IMR-90 (cell line): Measurements from ENCODE around the gene PPARG. TPM values are rescaled to one million over a fixed set of nuclear protein-coding genes. Genes with fewer than 3 reads are reported as not detected.

Source experiments
- ATAC-seq: fragments of 200-7000 bp; cut with Tn5 transposase; 2 replicates; pipeline ENCODE4 v1.9.1; 2020; ENCODE audit warnings: low read depth, mild to moderate bottlenecking, moderate library complexity
- BruUV-seq: library from RNA; stranded (reverse); fragments of 400-500 nt; replicated peaks from 2 replicates; lab custom pipeline; 2021; lab: Mats Ljungman, UMichigan
- CTCF ChIA-PET: fragments of 300-600 bp; formaldehyde crosslinking; extraction: SDS; loops from one replicate; lab custom pipeline; 2021; ENCODE audit warnings: antibody characterized with exemption; lab: Yijun Ruan, JAX
- POLR2A ChIA-PET: fragments of 300-600 bp; sonication (Branson Sonifier 250); formaldehyde crosslinking; loops from one replicate; lab custom pipeline; 2022; ENCODE audit warnings: antibody characterized with exemption; ENCODE audit not compliant: unreplicated experiment; lab: Charles Lee
- DNase-seq: peaks from one replicate; pipeline ENCODE4 v3.0.0; 2013
- H2AFZ ChIP-seq: replicated peaks from 2 replicates; pipeline ENCODE3; 2013; ENCODE audit warnings: low read length, mild to moderate bottlenecking; ENCODE audit not compliant: poor library complexity
- H2AK5ac ChIP-seq: 2 replicates; pipeline ENCODE4 v1.6.1; 2013; ENCODE audit warnings: low read depth, low read length, inconsistent platforms
- H2AK9ac ChIP-seq: replicated peaks from 2 replicates; pipeline ENCODE3; 2013; ENCODE audit warnings: mild to moderate bottlenecking, low read depth, low read length, moderate library complexity; ENCODE audit not compliant: poor library complexity
- H2BK120ac ChIP-seq: 2 replicates; pipeline ENCODE4 v1.6.1; 2013; ENCODE audit warnings: low read depth, low read length, inconsistent platforms
- H2BK15ac ChIP-seq: 3 replicates; pipeline ENCODE4 v1.6.1; 2013; ENCODE audit warnings: low read depth, low read length, inconsistent platforms
- H2BK20ac ChIP-seq: 2 replicates; pipeline ENCODE4 v1.6.1; 2013; ENCODE audit warnings: low read depth, mild to moderate bottlenecking, inconsistent platforms, low read length, moderate library complexity
- H2BK5ac ChIP-seq: 2 replicates; pipeline ENCODE4 v1.6.1; 2013; ENCODE audit warnings: mild to moderate bottlenecking, low read depth, low read length, inconsistent platforms; ENCODE audit not compliant: poor library complexity, severe bottlenecking
- H3K14ac ChIP-seq: replicated peaks from 2 replicates; pipeline ENCODE4 v1.6.1; 2013; ENCODE audit warnings: low read depth, low read length, inconsistent platforms
- H3K18ac ChIP-seq: 2 replicates; pipeline ENCODE4 v1.6.1; 2013; ENCODE audit warnings: low read depth, low read length, control low read depth
- H3K23ac ChIP-seq: 2 replicates; pipeline ENCODE4 v1.6.1; 2013; ENCODE audit warnings: low read depth, low read length, inconsistent platforms
- H3K27ac ChIP-seq: 2 replicates; pipeline ENCODE4 v1.5.1; 2013; ENCODE audit warnings: mild to moderate bottlenecking, control low read depth, low read length; ENCODE audit not compliant: insufficient read depth
- H3K27me3 ChIP-seq: 2 replicates; pipeline ENCODE4 v1.6.1; 2013; ENCODE audit warnings: low read length; ENCODE audit not compliant: control insufficient read depth, insufficient read depth
- H3K36me3 ChIP-seq: 2 replicates; pipeline ENCODE4 v1.6.1; 2013; ENCODE audit warnings: low read length, mixed read lengths; ENCODE audit not compliant: control insufficient read depth, insufficient read depth
- H3K4ac ChIP-seq: 2 replicates; pipeline ENCODE4 v1.6.1; 2013; ENCODE audit warnings: low read depth, low read length, inconsistent platforms
- H3K4me1 ChIP-seq: 2 replicates; pipeline ENCODE4 v1.6.1; 2013; ENCODE audit warnings: low read length, mixed read lengths; ENCODE audit not compliant: control insufficient read depth, insufficient read depth
- H3K4me2 ChIP-seq: 2 replicates; pipeline ENCODE4 v1.6.1; 2013; ENCODE audit warnings: low read depth, mild to moderate bottlenecking, control low read depth, low read length, moderate library complexity
- H3K4me3 ChIP-seq: 2 replicates; pipeline ENCODE4 v1.5.1; 2013; ENCODE audit warnings: low read depth, mild to moderate bottlenecking, control low read depth, low read length, moderate library complexity; ENCODE audit not compliant: insufficient read depth
- H3K56ac ChIP-seq: 2 replicates; pipeline ENCODE4 v1.6.1; 2013; ENCODE audit warnings: low read length, inconsistent platforms; ENCODE audit not compliant: insufficient read depth; ENCODE audit errors: extremely low read depth
- H3K79me1 ChIP-seq, 2 experiments: 2 replicates each; pipeline ENCODE4 v1.6.1; 2013; ENCODE audit warnings: low read length in 2 of 2, inconsistent platforms in 1 of 2, low read depth in 1 of 2
- H3K9ac ChIP-seq: 2 replicates; pipeline ENCODE4 v1.6.1; 2013; ENCODE audit warnings: low read depth, low read length, control low read depth
- H3K9me1 ChIP-seq: 2 replicates; pipeline ENCODE4 v1.6.1; 2013; ENCODE audit warnings: low read length, inconsistent platforms; ENCODE audit not compliant: insufficient read depth
- H3K9me3 ChIP-seq: 2 replicates; pipeline ENCODE4 v1.6.1; 2013; ENCODE audit warnings: low read length; ENCODE audit not compliant: control insufficient read depth, insufficient read depth
- H4K20me1 ChIP-seq: 2 replicates; pipeline ENCODE4 v1.6.1; 2013; ENCODE audit warnings: low read length, inconsistent platforms; ENCODE audit not compliant: insufficient read depth
- H4K5ac ChIP-seq: 2 replicates; pipeline ENCODE4 v1.6.1; 2013; ENCODE audit warnings: mild to moderate bottlenecking, low read depth, low read length, control low read depth
- H4K8ac ChIP-seq, 2 experiments: 2 replicates each; pipeline ENCODE4 v1.6.1; 2013; ENCODE audit warnings: low read depth in 2 of 2, low read length in 2 of 2, control low read depth in 1 of 2, inconsistent platforms in 1 of 2
- H4K91ac ChIP-seq: 2 replicates; pipeline ENCODE4 v1.6.1; 2013; ENCODE audit warnings: low read depth, low read length, inconsistent platforms; ENCODE audit not compliant: insufficient read depth
- BHLHE40 ChIP-seq: fragments of 150-350 bp; IDR thresholded peaks from 2 replicates; pipeline ENCODE4 v1.6.1; 2016; ENCODE audit warnings: mild to moderate bottlenecking, low read depth, low read length
- CEBPB ChIP-seq: IDR thresholded peaks from 2 replicates; pipeline ENCODE4 v1.6.1; 2012; ENCODE audit warnings: low read depth, low read length, improper control_type of control experiment
- CHD1 ChIP-seq: IDR thresholded peaks from 2 replicates; pipeline ENCODE4 v1.6.1; 2012; ENCODE audit warnings: low read depth, low read length, improper control_type of control experiment
- CTCF ChIP-seq: conservative IDR thresholded peaks from 2 replicates; pipeline ENCODE4 v1.5.1; 2012; ENCODE audit warnings: mild to moderate bottlenecking, low read depth, low read length, improper control_type of control experiment
- ELK1 ChIP-seq: fragments of 150-350 bp; IDR thresholded peaks from 2 replicates; pipeline ENCODE4 v1.6.1; 2016; ENCODE audit warnings: low read depth, mild to moderate bottlenecking, low read length, moderate library complexity, borderline replicate concordance
- FOS ChIP-seq: fragments of 150-350 bp; IDR thresholded peaks from 2 replicates; pipeline ENCODE4 v1.6.1; 2016; ENCODE audit warnings: low read depth, low read length
- MAFK ChIP-seq: IDR thresholded peaks from 2 replicates; pipeline ENCODE4 v1.6.1; 2012; ENCODE audit warnings: low read depth, low read length, improper control_type of control experiment
- MAZ ChIP-seq: IDR thresholded peaks from 2 replicates; pipeline ENCODE4 v1.6.1; 2012; ENCODE audit warnings: low read depth, mild to moderate bottlenecking, low read length, improper control_type of control experiment, moderate library complexity, borderline replicate concordance
- MXI1 ChIP-seq: IDR thresholded peaks from 2 replicates; pipeline ENCODE4 v1.6.1; 2012; ENCODE audit warnings: low read depth, mild to moderate bottlenecking, low read length, moderate library complexity, borderline replicate concordance
- NFE2L2 ChIP-seq: fragments of 150-350 bp; IDR thresholded peaks from 2 replicates; pipeline ENCODE4 v1.6.1; 2016; ENCODE audit warnings: low read depth, mild to moderate bottlenecking, low read length
- POLR2A ChIP-seq: IDR thresholded peaks from 2 replicates; pipeline ENCODE4 v1.6.1; 2012; ENCODE audit warnings: mild to moderate bottlenecking, low read depth, low read length
- RAD21 ChIP-seq: IDR thresholded peaks from 2 replicates; pipeline ENCODE4 v1.6.1; 2012; ENCODE audit warnings: low read length, improper control_type of control experiment
- RCOR1 ChIP-seq: IDR thresholded peaks from 2 replicates; pipeline ENCODE4 v1.6.1; 2012; ENCODE audit warnings: mild to moderate bottlenecking, low read length, improper control_type of control experiment; ENCODE audit not compliant: insufficient replicate concordance
- RFX5 ChIP-seq: IDR thresholded peaks from 2 replicates; pipeline ENCODE4 v1.8.0; 2012; ENCODE audit warnings: low read depth, mild to moderate bottlenecking, low read length, moderate library complexity
- SMC3 ChIP-seq: fragments of 150-350 bp; IDR thresholded peaks from 2 replicates; pipeline ENCODE4 v1.6.1; 2016; ENCODE audit warnings: low read depth, mild to moderate bottlenecking, antibody characterized with exemption, low read length, moderate library complexity
- USF2 ChIP-seq: fragments of 150-350 bp; IDR thresholded peaks from 2 replicates; pipeline ENCODE4 v1.6.1; 2017; ENCODE audit warnings: mild to moderate bottlenecking, antibody characterized with exemption, low read length, low read depth
- WGBS, 2 experiments: methylation state at CpG; one replicate each; pipeline versions ENCODE4 v1.1.5 to v1.1.7; 2013; ENCODE audit warnings: missing lambda C conversion rate in 2 of 2; ENCODE audit not compliant: insufficient read length in 1 of 2; ENCODE audit errors: extremely low coverage in 2 of 2; 5-methylcytosine and 5-hydroxymethylcytosine counted together
- dilution Hi-C: fragments of 300-500 bp; cut with HindIII; formaldehyde crosslinking; loops from one replicate; pipeline ENCODE4 v1.14.3; 2018; ENCODE audit warnings: low sequenced_read_pairs; ENCODE audit not compliant: unreplicated experiment
- in situ Hi-C: fragments of 300-500 bp; cut with MboI; formaldehyde crosslinking; loops from 3 replicates; pipeline ENCODE4 v1.14.3; 2019; ENCODE audit warnings: low sequenced_read_pairs, inconsistent platforms, mixed read lengths
- intact Hi-C: fragments of 100-400 bp; cut with micrococcal nuclease; formaldehyde crosslinking; loops from 2 replicates; pipeline ENCODE4 v1.10.0; 2022
- polyA plus RNA-seq, 3 experiments: library from polyadenylated mRNA; depleted of rRNA; stranded (reverse); fragments of >200 nt; gene quantifications; 2 replicates each; pipeline ENCODE4 v1.2.3, GENCODE V29; 2012; ENCODE audit warnings: low replicate concordance in 1 of 3
- total RNA-seq: library from RNA; depleted of rRNA; stranded (reverse); fragments of >200 nt; gene quantifications from 2 replicates; pipeline ENCODE4 v1.2.3, GENCODE V29; 2012

Gene PPARG
- total and polyA plus RNA-seq, 2 of the 4 experiments (the other 2 are of a cell fraction) = 11.2 to 23.8 TPM

GRCh38 chr3:12463686-12464085 is 174.8 kb downstream of the PPARG start:
- no peak for ATAC-seq
- Histone ChIP-seq H3K79me1 (no peaks in the 10 kb centered on the region), H3K36me3 (no peaks in the 10 kb centered on the region), H3K27me3 (peaks cover 1% of the 10 kb centered on the region; the same call in 1 of the 2 replicates), H3K23ac (no peak overlapping the region), H4K20me1 (no peaks in the 10 kb centered on the region), H2AFZ (no peak overlapping the region), H2AK5ac (no peak overlapping the region), H2AK9ac (no peak overlapping the region), H4K5ac (no peak overlapping the region), H3K4me2 (no peak overlapping the region), H3K9ac (no peak overlapping the region), H3K56ac (no peak overlapping the region), H2BK120ac (no peak overlapping the region), H3K9me1 (no peaks in the 10 kb centered on the region), H3K4me1 (no peaks in the 10 kb centered on the region), H3K14ac (no peak overlapping the region), H3K18ac (no peak overlapping the region), H3K27ac (no peak overlapping the region), H2BK15ac (no peak overlapping the region), H2BK20ac (no peak overlapping the region), H4K91ac (no peak overlapping the region), H3K4me3 (no peak overlapping the region), H3K4ac (no peak overlapping the region), H3K9me3 (no peaks in the 10 kb centered on the region), H2BK5ac (no peak overlapping the region), H4K8ac (no peak overlapping the region)
- WGBS, 2 experiments = 100% methylated on average over 1 of the region's 1 CpG; no CpG with 5 or more reads in 1 of the 2 experiments
- intact Hi-C loops = no loop called here
- dilution Hi-C loops = no loop called here
- BruUV-seq = no TSS peak
- TF ChIP-seq CTCF (no peak), FOS (no peak), MAFK (no peak), CEBPB (no peak), USF2 (no peak), BHLHE40 (no peak), MAZ (no peak), RFX5 (no peak), CHD1 (no peak), RAD21 (no peak), NFE2L2 (no peak), MXI1 (no peak), ELK1 (no peak), POLR2A (no peak), SMC3 (no peak), RCOR1 (no peak)
- in situ Hi-C loops = no loop called here
- POLR2A ChIA-PET = interaction anchor here (0.7 kb wide), 1 partner anchor 10 kb away, joined by 11 read pairs; no protein-coding TSS in a partner anchor
- no peak for DNase-seq
- CTCF ChIA-PET = no interaction called here
